Lung (tissue), 12 donors: ENCODE data around the gene FAM168A. TPM values are rescaled to one million over a fixed set of nuclear protein-coding genes. Genes with fewer than 3 reads are reported as not detected.

Experiments used
- ATAC-seq: fragments of 200-7000 bp; cut with Tn5 transposase; one replicate; pipeline ENCODE4 v1.9.1; 2020; ENCODE audit warnings: moderate number of reproducible peaks; ENCODE audit not compliant: insufficient read depth, low FRiP score
- DNase-seq, 3 donors: peaks; one replicate each; pipeline ENCODE4 v3.0.0-alpha.2; 2013 to 2017
- H3K27ac ChIP-seq, 2 donors: one replicate each; pipeline ENCODE4 v1.5.1; 2013; ENCODE audit warnings: mild to moderate bottlenecking in 2 of 2, moderate library complexity in 2 of 2, control low read depth in 1 of 2, inconsistent platforms in 1 of 2, low read depth in 1 of 2, low read length in 1 of 2
- H3K27me3 ChIP-seq, 3 donors: one replicate each; pipeline ENCODE4 v1.5.1; 2013; ENCODE audit warnings: low read length in 2 of 3; ENCODE audit not compliant: control insufficient read depth in 3 of 3, insufficient read depth in 3 of 3
- H3K36me3 ChIP-seq, 4 donors: one replicate each; pipeline ENCODE4 v1.5.1; 2013; ENCODE audit warnings: low read length in 4 of 4, mild to moderate bottlenecking in 1 of 4, moderate library complexity in 1 of 4; ENCODE audit not compliant: control insufficient read depth in 4 of 4, insufficient read depth in 4 of 4
- H3K4me1 ChIP-seq, 5 donors: one replicate each; pipeline ENCODE4 v1.5.1; 2013; ENCODE audit warnings: low read length in 5 of 5, mild to moderate bottlenecking in 2 of 5, moderate library complexity in 1 of 5; ENCODE audit not compliant: control insufficient read depth in 5 of 5, insufficient read depth in 5 of 5
- H3K4me3 ChIP-seq: one replicate; pipeline ENCODE4 v1.5.1; 2013; ENCODE audit warnings: mild to moderate bottlenecking, control low read depth, moderate library complexity
- H3K9ac ChIP-seq, 2 donors: one replicate each; pipeline ENCODE4 v1.5.1; 2013; ENCODE audit warnings: low read length in 2 of 2, control low read depth in 1 of 2; ENCODE audit not compliant: insufficient read depth in 1 of 2
- H3K9me3 ChIP-seq, 4 donors: one replicate each; pipeline ENCODE4 v1.5.1; 2013; ENCODE audit warnings: low read length in 3 of 4, mild to moderate bottlenecking in 1 of 4, moderate library complexity in 1 of 4; ENCODE audit not compliant: control insufficient read depth in 4 of 4, insufficient read depth in 3 of 4
- CTCF ChIP-seq: IDR thresholded peaks from 2 replicates; pipeline ENCODE4 v1.5.1; 2012; ENCODE audit warnings: mild to moderate bottlenecking; ENCODE audit errors: control extremely low read depth, extremely low read depth
- WGBS, 2 donors: extraction: QIAGEN DNeasy Blood & Tissue Kit; methylation state at CpG; one replicate each; pipeline ENCODE4 v1.1.7; 2013; 5-methylcytosine and 5-hydroxymethylcytosine counted together
- polyA plus RNA-seq, 2 donors: library from polyadenylated mRNA; stranded (reverse); fragments of 200-250 nt; gene quantifications; one replicate each; pipeline ENCODE4 v1.2.1, GENCODE V29; 2013
- total RNA-seq, 2 donors: library from RNA; depleted of rRNA in 1 of 2; stranded (reverse); fragments of >200 nt in 1 of 2; gene quantifications; one replicate each; pipeline ENCODE4 v1.2.1, GENCODE V29; 2014 to 2021
- donor health status: control.
- donor health status: control.
- donor health status: Bipolar disorder and iron deficiency.
- donor health status: healthy.
- donor health status: DM: yes; HTN: yes; CAD: no.

The FAM168A gene
- total and polyA plus RNA-seq, 4 donors, result 6.7 to 25.5 (median 17.1) TPM

- H3K36me3 ChIP-seq, result peaks cover 9 to 66% (median 61%) of the 10 kb centered on the region in 4 donors
- H3K4me3 ChIP-seq, result no peak overlapping the region
- no peaks in the 10 kb centered on the region for H3K9me3 ChIP-seq
- TF ChIP-seq CTCF, result no peak
- H3K27me3 ChIP-seq, result no peaks in the 10 kb centered on the region
- no peak for ATAC-seq
- no peaks in the 10 kb centered on the region for H3K4me1 ChIP-seq
- no peak for DNase-seq
- no peak overlapping the region for H3K9ac ChIP-seq
- WGBS, 2 donors, result 95 to 97% methylated on average over 8 of the region's 8 CpGs
- H3K27ac ChIP-seq, result no peak overlapping the region
Measured at GRCh38 chr11:73360743-73361369, 237.1 kb downstream of the FAM168A start.

- ATAC-seq, result no peak
- 91% methylated on average over 19 of the region's 19 CpGs for WGBS, 2 donors
- no peak for TF ChIP-seq CTCF
- peaks cover 9 to 70% (median 57%) of the 10 kb centered on the region in 4 donors for H3K36me3 ChIP-seq
- DNase-seq, result peak in 2 of 3 donors; percentile 41 to 44
- no peaks in the 10 kb centered on the region for H3K27me3 ChIP-seq
- H3K4me3 ChIP-seq, result no peak overlapping the region
- H3K9ac ChIP-seq, result no peak overlapping the region
- peak overlapping the region in 1 of 2 donors; percentile 8 for H3K27ac ChIP-seq
- H3K9me3 ChIP-seq, result no peaks in the 10 kb centered on the region
- no peaks in the 10 kb centered on the region for H3K4me1 ChIP-seq
Measured at GRCh38 chr11:73359930-73360742, 237.8 kb downstream of the FAM168A start.

- WGBS, 2 donors, result 89 to 95% methylated on average over 11 of the region's 11 CpGs
- Histone ChIP-seq H3K4me1 (no peaks in the 10 kb centered on the region), H3K9me3 (no peaks in the 10 kb centered on the region), H3K9ac (no peak overlapping the region), H3K27me3 (no peaks in the 10 kb centered on the region), H3K36me3 (peaks cover 9 to 66% (median 54%) of the 10 kb centered on the region in 4 donors), H3K4me3 (no peak overlapping the region), H3K27ac (peak overlapping the region in 1 of 2 donors; percentile 8)
- DNase-seq (no peak), ATAC-seq (no peak)
- TF ChIP-seq CTCF, result no peak
Measured at GRCh38 chr11:73359341-73359740, 238.6 kb downstream of the FAM168A start.
